Measurements from ENCODE around the gene DENND2A.

DNA sequence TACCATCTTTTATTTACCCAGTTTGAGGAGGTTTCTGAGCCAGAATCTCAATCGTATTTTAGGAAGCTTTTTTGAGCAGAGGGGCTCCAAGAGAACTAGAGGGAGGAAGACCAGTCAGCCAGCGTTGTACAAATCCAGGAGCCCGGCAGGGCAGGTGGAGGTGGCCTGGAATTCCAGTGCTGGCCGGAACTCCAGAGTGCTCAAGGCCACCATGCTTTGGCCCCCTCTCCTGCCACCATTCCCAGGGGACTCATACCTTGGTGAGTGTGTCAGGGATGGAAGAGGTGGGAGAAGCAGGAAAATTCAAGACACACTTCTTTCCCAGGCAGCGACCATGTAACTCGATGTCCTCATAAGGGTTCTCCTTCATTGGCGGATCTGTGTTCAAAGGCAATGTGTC lies 55.3 kb downstream of the DENND2A start:
- TF ChIP-seq, protein P1, sequence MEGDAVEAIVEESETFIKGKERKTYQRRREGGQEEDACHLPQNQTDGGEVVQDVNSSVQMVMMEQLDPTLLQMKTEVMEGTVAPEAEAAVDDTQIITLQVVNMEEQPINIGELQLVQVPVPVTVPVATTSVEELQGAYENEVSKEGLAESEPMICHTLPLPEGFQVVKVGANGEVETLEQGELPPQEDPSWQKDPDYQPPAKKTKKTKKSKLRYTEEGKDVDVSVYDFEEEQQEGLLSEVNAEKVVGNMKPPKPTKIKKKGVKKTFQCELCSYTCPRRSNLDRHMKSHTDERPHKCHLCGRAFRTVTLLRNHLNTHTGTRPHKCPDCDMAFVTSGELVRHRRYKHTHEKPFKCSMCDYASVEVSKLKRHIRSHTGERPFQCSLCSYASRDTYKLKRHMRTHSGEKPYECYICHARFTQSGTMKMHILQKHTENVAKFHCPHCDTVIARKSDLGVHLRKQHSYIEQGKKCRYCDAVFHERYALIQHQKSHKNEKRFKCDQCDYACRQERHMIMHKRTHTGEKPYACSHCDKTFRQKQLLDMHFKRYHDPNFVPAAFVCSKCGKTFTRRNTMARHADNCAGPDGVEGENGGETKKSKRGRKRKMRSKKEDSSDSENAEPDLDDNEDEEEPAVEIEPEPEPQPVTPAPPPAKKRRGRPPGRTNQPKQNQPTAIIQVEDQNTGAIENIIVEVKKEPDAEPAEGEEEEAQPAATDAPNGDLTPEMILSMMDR (IDR thresholded peaks at IDR 0.05 in 8 of 11, conservative IDR thresholded peaks at IDR 0.05 in 3 of 11): no peak
- TF ChIP-seq POLR2AphosphoS5 (IDR thresholded peaks at IDR 0.05): no peak
- TF ChIP-seq POLR2A (IDR thresholded peaks at IDR 0.05): no peak

All from spleen (tissue), 7 donors.